Mucosa of descending colon (tissue), 3 donors: Measurements from ENCODE around the gene CALCA. TPM values are rescaled to one million over a fixed set of nuclear protein-coding genes. Genes with fewer than 3 reads are reported as not detected.

ENCODE experiments used
- ATAC-seq: fragments of 200-7000 bp; cut with Tn5 transposase; one replicate; pipeline ENCODE4 v1.9.1; 2020; ENCODE audit warnings: mild to moderate bottlenecking, moderate library complexity
- DNase-seq, 3 donors: peaks; one replicate each; pipeline ENCODE4 v3.0.0-alpha.2; 2020
- H3K36me3 ChIP-seq: fragments of 200-600 bp; one replicate; pipeline ENCODE4 v1.8.0; 2021; ENCODE audit warnings: low read depth, mild to moderate bottlenecking
- H3K4me1 ChIP-seq: fragments of 200-600 bp; one replicate; pipeline ENCODE4 v1.8.0; 2021; ENCODE audit warnings: low read depth, mild to moderate bottlenecking
- H3K4me3 ChIP-seq: fragments of 200-600 bp; one replicate; pipeline ENCODE4 v1.8.0; 2021; ENCODE audit warnings: mild to moderate bottlenecking
- H3K9me3 ChIP-seq: fragments of 200-600 bp; one replicate; pipeline ENCODE4 v1.8.0; 2021; ENCODE audit warnings: mild to moderate bottlenecking
- CTCF ChIP-seq: fragments of 200-600 bp; IDR thresholded peaks from one replicate; pipeline ENCODE4 v1.8.0; 2022; ENCODE audit warnings: antibody characterized with exemption, mild to moderate bottlenecking
- intact Hi-C, 2 donors: fragments of 100-400 bp; cut with DNase I in 1 of 2; cut with micrococcal nuclease in 1 of 2; formaldehyde crosslinking; loops; one replicate each; pipeline versions ENCODE4 v1.11.0 to v1.11.1; 2022; cut with DNase I, micrococcal nuclease
- total RNA-seq, 3 donors: library from RNA; stranded (reverse); fragmentation: NEBNext Ultra II Directional in 2 of 3; extraction: Animal tissue kit (Norgen Biotek cat#: 25700) in 2 of 3; gene quantifications; one replicate each; pipeline versions ENCODE4 v1.2.1 to v1.2.4, GENCODE V29; 2021 to 2023
- donor health status: DM: no; HTN: no; CAD: no; lungs with moderate emphysema.
- donor health status: DM: no; HTN: no; CAD: no.
- donor health status: DM: no; HTN: yes; CAD: no.

CALCA gene
- total RNA-seq, 3 donors from 2014 or later, result 0.85 TPM; not detected in 2

DNA sequence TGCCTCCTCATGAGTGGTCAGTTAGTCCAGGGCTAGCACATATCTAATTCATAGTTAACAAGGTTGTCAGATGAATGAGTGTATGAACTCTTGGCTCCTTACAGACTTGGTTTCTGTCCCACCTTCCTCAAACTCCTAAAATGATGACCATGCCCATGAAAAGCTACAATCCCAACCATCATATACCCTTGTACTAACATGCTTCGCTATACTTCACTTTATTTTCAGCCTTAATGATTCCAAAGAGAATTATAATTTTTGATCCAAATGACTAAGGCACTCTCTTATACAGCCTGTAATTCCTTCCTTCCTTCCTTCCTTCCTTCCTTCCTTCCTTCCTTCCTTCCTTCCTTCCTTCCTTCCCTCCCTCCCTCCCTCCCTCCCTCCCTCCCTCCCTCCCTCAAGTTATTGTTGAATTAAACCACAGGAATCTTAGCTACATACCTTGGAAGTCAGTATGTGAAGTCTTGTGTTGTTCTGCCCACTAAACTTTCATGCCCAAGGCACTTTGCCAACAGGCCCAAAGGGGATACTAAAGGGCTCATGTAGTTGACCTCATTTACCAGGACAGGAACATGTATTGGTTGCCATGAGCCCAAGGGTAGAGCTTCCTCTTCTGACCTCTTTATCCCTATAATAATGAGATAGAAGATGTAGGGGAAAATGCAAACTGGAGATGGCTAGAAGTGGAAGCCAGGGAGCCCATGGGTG, 37.4 kb downstream of the CALCA start:
- intact Hi-C loops, result no loop called here
- no peaks in the 10 kb centered on the region for H3K9me3 ChIP-seq
- DNase-seq (no peak), ATAC-seq (no peak)
- TF ChIP-seq CTCF, result no peak
- no peak overlapping the region for H3K4me3 ChIP-seq
- H3K4me1 ChIP-seq, result no peaks in the 10 kb centered on the region
- no peaks in the 10 kb centered on the region for H3K36me3 ChIP-seq

GRCh38 chr11:14932447-14932846, 39.7 kb downstream of the CALCA start:
- H3K36me3 ChIP-seq, result no peaks in the 10 kb centered on the region
- TF ChIP-seq CTCF, result no peak
- no peak for ATAC-seq
- no peaks in the 10 kb centered on the region for H3K4me1 ChIP-seq
- intact Hi-C loops, result no loop called here
- H3K4me3 ChIP-seq, result no peak overlapping the region
- no peak for DNase-seq
- H3K9me3 ChIP-seq, result no peaks in the 10 kb centered on the region

DNA sequence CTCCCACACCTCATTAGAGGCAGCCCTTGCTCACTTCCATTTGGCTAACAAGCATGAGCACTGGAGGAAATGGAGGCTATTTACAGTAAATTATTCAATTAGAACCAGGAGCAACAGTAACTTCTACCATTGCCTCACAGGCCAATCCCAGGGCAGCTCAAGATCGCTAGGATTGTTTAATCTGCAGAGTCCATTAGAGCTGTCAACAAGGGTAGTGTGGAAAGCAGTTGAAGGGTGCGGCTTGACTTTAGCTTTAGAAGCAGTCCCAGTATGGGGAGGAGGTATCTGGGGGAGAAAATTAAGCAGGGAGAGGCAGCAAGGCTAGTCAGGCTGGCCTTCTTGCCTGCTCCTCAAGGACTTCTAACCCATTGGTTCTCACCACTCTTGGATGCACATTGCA, 41.8 kb downstream of the CALCA start:
- ATAC-seq (no peak), DNase-seq (no peak)
- Histone ChIP-seq H3K9me3 (no peaks in the 10 kb centered on the region), H3K4me1 (no peaks in the 10 kb centered on the region), H3K36me3 (no peaks in the 10 kb centered on the region), H3K4me3 (no peak overlapping the region)
- intact Hi-C loops, result no loop called here
- TF ChIP-seq CTCF, result no peak

DNA sequence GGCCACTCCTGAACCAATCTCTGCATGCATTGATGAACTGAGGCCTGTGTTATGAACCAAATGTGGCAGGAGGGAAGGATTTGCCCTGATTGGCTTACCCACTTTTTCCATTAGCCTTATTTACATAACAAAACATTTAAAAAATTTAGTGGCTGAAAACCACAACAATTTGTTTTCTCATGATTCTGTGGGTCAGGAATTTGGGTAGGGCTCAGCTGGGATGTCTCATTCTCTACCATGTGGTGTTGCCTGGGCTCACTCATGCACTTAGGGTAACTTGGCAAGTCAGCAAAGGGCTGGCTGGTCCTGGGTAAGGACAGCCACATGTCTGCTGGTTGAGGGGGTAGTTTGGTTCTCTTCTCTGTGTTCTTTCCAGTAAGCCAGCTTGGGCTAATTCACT, 45.0 kb downstream of the CALCA start:
- Histone ChIP-seq H3K4me3 (no peak overlapping the region), H3K9me3 (no peaks in the 10 kb centered on the region), H3K4me1 (no peaks in the 10 kb centered on the region), H3K36me3 (no peaks in the 10 kb centered on the region)
- intact Hi-C loops, result no loop called here
- no peak for ATAC-seq
- no peak for TF ChIP-seq CTCF
- no peak for DNase-seq

GRCh38 chr11:14924318-14924717, 47.8 kb downstream of the CALCA start:
- intact Hi-C loops, result no loop called here
- H3K4me1 ChIP-seq, result no peaks in the 10 kb centered on the region
- no peak for TF ChIP-seq CTCF

More at GRCh38 chr11:14924318-14924717, 47.8 kb downstream of the CALCA start:
- Histone ChIP-seq H3K36me3 (no peaks in the 10 kb centered on the region), H3K9me3 (no peaks in the 10 kb centered on the region), H3K4me3 (no peak overlapping the region)
- DNase-seq, result no peak
- no peak for ATAC-seq

Other genes starting within 250 kb of the CALCA start
- 10 to 100 TPM; 11.7 to 23.9 (median 15.5) TPM for gene CYP2R1, start 80.1 kb downstream of the CALCA start, total RNA-seq
- gene CALCB, start 101.2 kb upstream of the CALCA start, total RNA-seq, result 1 to 10 TPM in 1 of 3 donors, not detected in 2; 1.6 TPM
- 1 to 10 TPM; 1.4 to 4.2 (median 2.6) TPM for gene INSC, start 142.6 kb upstream of the CALCA start, total RNA-seq